ENCODE results near the gene MCRIP2. TPM values are rescaled to one million over a fixed set of nuclear protein-coding genes. Genes with fewer than 3 reads are reported as not detected.

The MCRIP2 gene
- total RNA-seq, 1 experiment from 2014 or later: 44.6 TPM

- H3K27me3 Mint-ChIP-seq (ENCODE audit: insufficient read depth, unreplicated experiment): no peaks in the 10 kb centered on the region
- POLR2A ChIA-PET: no interaction called here
- H3K9me3 Mint-ChIP-seq (ENCODE audit: unreplicated experiment): no peaks in the 10 kb centered on the region
- peaks cover 18% of the 10 kb centered on the region for H3K36me3 Mint-ChIP-seq (ENCODE audit: insufficient read depth, unreplicated experiment)
- BruUV-seq (replicated peaks): no TSS peak
- intact Hi-C loops (cut with micrococcal nuclease): no loop called here
- H3K4me3 Mint-ChIP-seq (ENCODE audit: unreplicated experiment): no peak overlapping the region
- no peaks in the 10 kb centered on the region for H3K4me1 Mint-ChIP-seq (ENCODE audit: insufficient read depth, unreplicated experiment)
- DNase-seq (ENCODE audit: unreplicated experiment): no peak
- no peak overlapping the region for H3K27ac Mint-ChIP-seq (ENCODE audit: low read depth, unreplicated experiment)
- CTCF ChIA-PET: no interaction called here
- no peak for TF ChIP-seq CTCF (IDR thresholded peaks at IDR 0.05; ENCODE audit: unreplicated experiment)
These were observed 37.7 kb upstream of the MCRIP2 start for GRCh38 chr16:603933-604332.

- Mint-ChIP-seq H3K4me1 (ENCODE audit: insufficient read depth, unreplicated experiment) (peaks cover 15% of the 10 kb centered on the region), H3K36me3 (ENCODE audit: insufficient read depth, unreplicated experiment) (peaks cover 17% of the 10 kb centered on the region), H3K4me3 (ENCODE audit: unreplicated experiment) (no peak overlapping the region), H3K9me3 (ENCODE audit: unreplicated experiment) (no peaks in the 10 kb centered on the region), H3K27me3 (ENCODE audit: insufficient read depth, unreplicated experiment) (no peaks in the 10 kb centered on the region), H3K27ac (ENCODE audit: low read depth, unreplicated experiment) (no peak overlapping the region)
- BruUV-seq (replicated peaks): no TSS peak
- TF ChIP-seq CTCF (IDR thresholded peaks at IDR 0.05; ENCODE audit: unreplicated experiment): no peak
- DNase-seq (ENCODE audit: unreplicated experiment): no peak
- ChIA-PET CTCF (interaction anchor here (0.5 kb wide), 1 partner anchor 35 kb away, joined by 3 read pairs; no protein-coding TSS in a partner anchor), POLR2A (interaction anchor here (1.9 kb wide), 1 partner anchor 15 kb away, joined by 4 read pairs; no protein-coding TSS in a partner anchor)
- intact Hi-C loops (cut with micrococcal nuclease): no loop called here
These were observed 34.8 kb upstream of the MCRIP2 start for GRCh38 chr16:606656-607307.

- no peaks in the 10 kb centered on the region for H3K9me3 Mint-ChIP-seq (ENCODE audit: unreplicated experiment)
- no peak for TF ChIP-seq CTCF (IDR thresholded peaks at IDR 0.05; ENCODE audit: unreplicated experiment)
- H3K27me3 Mint-ChIP-seq (ENCODE audit: insufficient read depth, unreplicated experiment): no peaks in the 10 kb centered on the region
- DNase-seq (ENCODE audit: unreplicated experiment): no peak
- peaks cover 15% of the 10 kb centered on the region for H3K4me1 Mint-ChIP-seq (ENCODE audit: insufficient read depth, unreplicated experiment)
- no TSS peak for BruUV-seq (replicated peaks)
- H3K36me3 Mint-ChIP-seq (ENCODE audit: insufficient read depth, unreplicated experiment): peaks cover 10% of the 10 kb centered on the region
- ChIA-PET CTCF (interaction anchor here (0.6 kb wide), 1 partner anchor 184 kb away, joined by 3 read pairs; no protein-coding TSS in a partner anchor), POLR2A (interaction anchor here (1.9 kb wide), 1 partner anchor 14 kb away, joined by 4 read pairs; no protein-coding TSS in a partner anchor)
- no peak overlapping the region for H3K4me3 Mint-ChIP-seq (ENCODE audit: unreplicated experiment)
- intact Hi-C loops (cut with micrococcal nuclease): no loop called here
- no peak overlapping the region for H3K27ac Mint-ChIP-seq (ENCODE audit: low read depth, unreplicated experiment)
These were observed 33.6 kb upstream of the MCRIP2 start for GRCh38 chr16:608019-608418.

- BruUV-seq (replicated peaks): no TSS peak
- no peak overlapping the region for H3K4me3 Mint-ChIP-seq (ENCODE audit: unreplicated experiment)
- H3K27me3 Mint-ChIP-seq (ENCODE audit: insufficient read depth, unreplicated experiment): no peaks in the 10 kb centered on the region
- ChIA-PET POLR2A (interaction anchor here (1.5 to 2.4 kb wide), 2 partner anchors 13 to 18 kb away, joined by 5 to 7 read pairs; no protein-coding TSS in a partner anchor), CTCF (interaction anchor here (0.7 to 1.4 kb wide), 3 partner anchors 13 to 222 kb away, joined by 3 to 4 read pairs (median 4); no protein-coding TSS in a partner anchor)
- no peak for DNase-seq (ENCODE audit: unreplicated experiment)
- no peak for TF ChIP-seq CTCF (IDR thresholded peaks at IDR 0.05; ENCODE audit: unreplicated experiment)
- intact Hi-C loops (cut with micrococcal nuclease): no loop called here
- no peaks in the 10 kb centered on the region for H3K9me3 Mint-ChIP-seq (ENCODE audit: unreplicated experiment)
- peaks cover 15% of the 10 kb centered on the region for H3K4me1 Mint-ChIP-seq (ENCODE audit: insufficient read depth, unreplicated experiment)
- peaks cover 6% of the 10 kb centered on the region for H3K36me3 Mint-ChIP-seq (ENCODE audit: insufficient read depth, unreplicated experiment)
- H3K27ac Mint-ChIP-seq (ENCODE audit: low read depth, unreplicated experiment): no peak overlapping the region
These were observed 32.3 kb upstream of the MCRIP2 start for GRCh38 chr16:609316-609715.
